Chondrocyte (in vitro differentiated cells): ENCODE data around the gene SLC9A7. TPM values are rescaled to one million over a fixed set of nuclear protein-coding genes. Genes with fewer than 3 reads are reported as not detected.

Experiments used
- DNase-seq: peaks from one replicate; pipeline ENCODE4 v3.0.0; 2021; ENCODE audit warnings: mixed read lengths, low spot score
- H3K27ac Mint-ChIP-seq: one replicate; pipeline ENCODE4 v1.8.0; 2021; ENCODE audit warnings: mild to moderate bottlenecking, moderate library complexity, mixed read lengths; ENCODE audit not compliant: unreplicated experiment
- H3K27me3 Mint-ChIP-seq: 2 replicates; pipeline ENCODE4 v1.8.0; 2021; ENCODE audit warnings: low read depth, mixed read lengths
- H3K36me3 Mint-ChIP-seq: 2 replicates; pipeline ENCODE4 v1.8.0; 2021; ENCODE audit warnings: low read depth, mixed read lengths
- H3K4me1 Mint-ChIP-seq: 2 replicates; pipeline ENCODE4 v1.8.0; 2021; ENCODE audit warnings: low read depth, mild to moderate bottlenecking, mixed read lengths
- H3K4me3 Mint-ChIP-seq: one replicate; pipeline ENCODE4 v1.8.0; 2021; ENCODE audit warnings: mild to moderate bottlenecking, moderate library complexity, mixed read lengths; ENCODE audit not compliant: unreplicated experiment
- H3K9me3 Mint-ChIP-seq: 2 replicates; pipeline ENCODE4 v1.8.0; 2021; ENCODE audit warnings: low read depth, mixed read lengths
- CTCF ChIP-seq: fragments of 200-600 bp; sonication (generic); IDR thresholded peaks from 2 replicates; pipeline ENCODE4 v1.5.0; 2021; ENCODE audit warnings: antibody characterized with exemption, mild to moderate bottlenecking, moderate library complexity
- total RNA-seq: library from RNA; stranded (reverse); gene quantifications from 3 replicates; pipeline ENCODE4 v1.2.1, GENCODE V29; 2021

Gene SLC9A7
- total RNA-seq, 1 donor from 2014 or later, result 6.1 TPM

GRCh38 chrX:46681849-46682248 lies 77.1 kb downstream of the SLC9A7 start:
- H3K36me3 Mint-ChIP-seq, result no peaks in the 10 kb centered on the region
- no peak for TF ChIP-seq CTCF
- H3K4me3 Mint-ChIP-seq, result no peak overlapping the region
- H3K9me3 Mint-ChIP-seq, result no peaks in the 10 kb centered on the region
- peaks cover 5% of the 10 kb centered on the region for H3K4me1 Mint-ChIP-seq
- no peak overlapping the region for H3K27ac Mint-ChIP-seq
- DNase-seq, result no peak
- H3K27me3 Mint-ChIP-seq, result no peaks in the 10 kb centered on the region

- H3K9me3 Mint-ChIP-seq, result no peaks in the 10 kb centered on the region
- no peak for TF ChIP-seq CTCF
- H3K4me3 Mint-ChIP-seq, result no peak overlapping the region
- DNase-seq, result no peak
- no peaks in the 10 kb centered on the region for H3K27me3 Mint-ChIP-seq
- H3K27ac Mint-ChIP-seq, result no peak overlapping the region
- peaks cover 3% of the 10 kb centered on the region for H3K4me1 Mint-ChIP-seq
- no peaks in the 10 kb centered on the region for H3K36me3 Mint-ChIP-seq
These were observed 80.7 kb downstream of the SLC9A7 start for GRCh38 chrX:46678232-46678631.

- DNase-seq, result no peak
- no peaks in the 10 kb centered on the region for H3K9me3 Mint-ChIP-seq
- TF ChIP-seq CTCF, result no peak
- H3K27me3 Mint-ChIP-seq, result no peaks in the 10 kb centered on the region
- no peak overlapping the region for H3K4me3 Mint-ChIP-seq
- H3K4me1 Mint-ChIP-seq, result no peaks in the 10 kb centered on the region
- H3K27ac Mint-ChIP-seq, result no peak overlapping the region
- no peaks in the 10 kb centered on the region for H3K36me3 Mint-ChIP-seq
These were observed 82.2 kb downstream of the SLC9A7 start for GRCh38 chrX:46676399-46677356.

- TF ChIP-seq CTCF, result no peak
- Mint-ChIP-seq H3K36me3 (no peaks in the 10 kb centered on the region), H3K9me3 (no peaks in the 10 kb centered on the region), H3K27me3 (no peaks in the 10 kb centered on the region), H3K4me1 (no peaks in the 10 kb centered on the region), H3K27ac (no peak overlapping the region), H3K4me3 (no peak overlapping the region)
- DNase-seq, result no peak
These were observed 85.1 kb downstream of the SLC9A7 start for GRCh38 chrX:46673620-46674359.

GRCh38 chrX:46670316-46670715 lies 88.6 kb downstream of the SLC9A7 start:
- DNase-seq, result no peak
- no peak overlapping the region for H3K4me3 Mint-ChIP-seq
- no peak overlapping the region for H3K27ac Mint-ChIP-seq
- H3K9me3 Mint-ChIP-seq, result peaks cover 3% of the 10 kb centered on the region
- H3K4me1 Mint-ChIP-seq, result peaks cover 6% of the 10 kb centered on the region
- H3K27me3 Mint-ChIP-seq, result no peaks in the 10 kb centered on the region
- no peak for TF ChIP-seq CTCF
- H3K36me3 Mint-ChIP-seq, result no peaks in the 10 kb centered on the region
